ENCODE data around the gene ADARB1. TPM values are rescaled to one million over a fixed set of nuclear protein-coding genes. Genes with fewer than 3 reads are reported as not detected.
A peak's percentile ranks its signal among the peaks of the same experiment; 100 is the strongest.

The ADARB1 gene
- total and polyA plus RNA-seq, 2 experiments from 2014 or later, result 9.4 to 14.0 TPM

GRCh38 chr21:45215213-45215612 is 140.8 kb downstream of the ADARB1 start:
- Histone ChIP-seq H3K27me3 (no peaks in the 10 kb centered on the region), H3K27ac (no peak overlapping the region), H3K9me3 (ENCODE audit: low read depth) (no peaks in the 10 kb centered on the region), H3K36me3 (no peaks in the 10 kb centered on the region), H3K4me3 (no peak overlapping the region), H3K4me1 (ENCODE audit: low read depth) (peaks cover 6% of the 10 kb centered on the region)
- TF ChIP-seq CTCF (IDR thresholded peaks at IDR 0.05; ENCODE audit: low read depth, low read length), result no peak
- DNase-seq (ENCODE audit: low read depth in 1 of 2, low spot score in 1 of 2), result no peak

DNA sequence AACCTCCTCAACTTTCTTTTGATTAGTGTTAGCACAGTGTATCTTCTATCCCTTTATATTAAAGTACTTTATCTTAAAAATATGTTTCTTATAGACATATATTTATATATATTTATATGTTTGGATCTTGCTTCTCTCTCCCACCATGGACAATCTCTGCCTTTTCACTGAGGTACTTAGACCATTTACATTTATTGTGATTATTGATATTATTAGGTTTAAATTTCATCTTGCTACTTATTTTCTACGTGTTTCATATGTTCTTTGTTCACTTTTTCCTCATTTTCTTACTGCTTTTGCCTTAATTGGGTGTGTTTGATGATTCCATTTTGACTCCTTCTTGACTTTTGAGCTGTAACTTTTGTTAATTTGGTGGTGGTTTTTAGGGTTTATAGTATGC is 142.6 kb downstream of the ADARB1 start:
- Histone ChIP-seq H3K27me3 (no peaks in the 10 kb centered on the region), H3K9me3 (ENCODE audit: low read depth) (no peaks in the 10 kb centered on the region), H3K4me3 (no peak overlapping the region), H3K4me1 (ENCODE audit: low read depth) (peaks cover 1% of the 10 kb centered on the region), H3K36me3 (peaks cover 9% of the 10 kb centered on the region), H3K27ac (no peak overlapping the region)
- DNase-seq (ENCODE audit: low read depth in 1 of 2, low spot score in 1 of 2), result no peak
- no peak for TF ChIP-seq CTCF (IDR thresholded peaks at IDR 0.05; ENCODE audit: low read depth, low read length)

DNA sequence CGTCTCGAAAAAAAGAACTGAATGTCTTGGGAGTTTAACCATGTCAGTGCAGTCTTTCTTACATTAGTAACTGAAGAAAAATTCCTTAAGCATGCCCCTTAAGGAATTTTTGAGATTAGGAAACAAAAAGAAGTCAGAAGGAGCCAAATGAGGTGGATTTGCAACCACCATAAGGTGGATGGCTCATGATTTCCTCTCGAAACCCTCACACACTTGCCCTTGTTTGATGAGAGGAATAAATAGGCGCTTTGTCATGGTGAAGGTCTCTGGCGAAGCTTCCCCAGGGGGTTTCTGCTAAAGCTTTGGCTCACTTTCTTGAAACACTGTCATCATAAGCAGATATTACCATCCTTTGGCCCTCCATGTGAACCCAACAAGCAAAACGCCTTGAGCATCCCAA is 145.1 kb downstream of the ADARB1 start:
- Histone ChIP-seq H3K27ac (no peak overlapping the region), H3K9me3 (ENCODE audit: low read depth) (no peaks in the 10 kb centered on the region), H3K4me1 (ENCODE audit: low read depth) (no peaks in the 10 kb centered on the region), H3K4me3 (no peak overlapping the region), H3K27me3 (no peaks in the 10 kb centered on the region), H3K36me3 (peaks cover 10% of the 10 kb centered on the region)
- peak in 1 of 2 donors; percentile 32 for DNase-seq (ENCODE audit: low read depth in 1 of 2, low spot score in 1 of 2)
- TF ChIP-seq CTCF (IDR thresholded peaks at IDR 0.05; ENCODE audit: low read depth, low read length), result no peak

DNA sequence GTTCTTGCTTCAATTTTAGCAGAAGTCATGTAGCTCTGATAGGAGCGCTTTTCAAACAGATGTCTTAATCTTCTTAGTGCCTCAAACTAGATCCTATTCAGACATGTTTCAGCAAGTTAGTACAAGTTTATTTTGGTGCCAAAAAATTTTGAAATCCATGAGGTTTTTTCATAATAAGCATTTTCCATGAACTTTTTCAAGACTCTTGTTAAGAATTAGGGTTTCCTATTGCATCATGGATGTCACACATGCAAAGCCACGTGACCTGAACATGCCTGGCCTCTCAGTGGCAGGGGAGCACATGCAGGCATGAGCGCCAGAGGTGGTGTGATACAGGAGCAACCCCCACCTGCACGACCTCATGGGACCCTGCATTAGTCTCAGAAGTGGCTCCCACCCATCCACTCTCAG is 145.7 kb downstream of the ADARB1 start:
- TF ChIP-seq CTCF (IDR thresholded peaks at IDR 0.05; ENCODE audit: low read depth, low read length), result no peak
- no peak overlapping the region for H3K27ac ChIP-seq
- peak in 1 of 2 donors; percentile 73 for DNase-seq (ENCODE audit: low read depth in 1 of 2, low spot score in 1 of 2)
- no peaks in the 10 kb centered on the region for H3K27me3 ChIP-seq
- H3K36me3 ChIP-seq, result peaks cover 10% of the 10 kb centered on the region
- H3K4me1 ChIP-seq (ENCODE audit: low read depth), result no peaks in the 10 kb centered on the region
- H3K9me3 ChIP-seq (ENCODE audit: low read depth), result no peaks in the 10 kb centered on the region
- no peak overlapping the region for H3K4me3 ChIP-seq

DNA sequence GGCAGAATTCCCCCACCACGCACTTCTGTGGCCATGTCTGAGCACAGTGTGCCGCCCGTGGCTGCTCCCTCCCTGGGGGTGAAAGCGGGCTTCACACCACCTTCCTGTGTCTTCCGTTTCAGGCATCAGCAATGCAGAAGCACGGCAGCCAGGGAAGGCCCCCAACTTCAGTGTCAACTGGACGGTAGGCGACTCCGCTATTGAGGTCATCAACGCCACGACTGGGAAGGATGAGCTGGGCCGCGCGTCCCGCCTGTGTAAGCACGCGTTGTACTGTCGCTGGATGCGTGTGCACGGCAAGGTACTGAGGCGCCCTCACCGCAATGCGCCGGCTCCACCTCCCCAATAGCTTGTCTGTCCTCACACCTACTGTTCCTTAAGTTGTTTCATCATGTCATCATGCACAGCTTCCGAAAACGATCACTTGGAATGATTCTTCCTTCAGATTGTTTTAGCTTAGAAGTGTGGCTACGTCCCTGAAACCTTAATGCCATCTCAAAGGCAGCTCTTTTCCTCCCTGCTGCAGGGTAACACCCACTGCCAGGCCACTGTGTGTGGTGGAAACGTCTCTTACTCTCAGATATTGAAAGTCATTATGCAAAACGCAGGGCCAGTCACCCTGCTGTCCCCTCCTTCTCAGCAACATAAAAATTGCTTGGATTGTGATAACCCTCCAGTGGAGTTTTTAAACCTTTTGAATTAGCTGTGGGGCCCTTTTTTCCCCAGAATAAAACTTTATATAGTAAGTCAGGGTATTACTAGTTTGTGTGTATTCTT is 146.5 kb downstream of the ADARB1 start:
- no peak overlapping the region for H3K27ac ChIP-seq
- TF ChIP-seq CTCF (IDR thresholded peaks at IDR 0.05; ENCODE audit: low read depth, low read length), result no peak
- no peaks in the 10 kb centered on the region for H3K4me1 ChIP-seq (ENCODE audit: low read depth)
- no peaks in the 10 kb centered on the region for H3K9me3 ChIP-seq (ENCODE audit: low read depth)
- H3K27me3 ChIP-seq, result no peaks in the 10 kb centered on the region
- no peak for DNase-seq (ENCODE audit: low read depth in 1 of 2, low spot score in 1 of 2)
- no peak overlapping the region for H3K4me3 ChIP-seq
- H3K36me3 ChIP-seq, result peaks cover 10% of the 10 kb centered on the region

All from cardiac muscle cell (in vitro differentiated cells and primary cell).